ENCODE data around the gene COPZ1. TPM values are rescaled to one million over a fixed set of nuclear protein-coding genes. Genes with fewer than 3 reads are reported as not detected.

The COPZ1 gene
- total and polyA plus RNA-seq, 9 of the 15 experiments (the other 6 are each of a cell fraction or from before 2014, with no cell fraction given): 137 to 487 (median 233) TPM

GRCh38 chr12:54292083-54292930 is 32.6 kb upstream of the COPZ1 start (continued):
- TF ChIP-seq ZBTB40 (IDR thresholded peaks at IDR 0.05) (no peak), ZBTB40 (CRISPR knock-in tag; IDR thresholded peaks at IDR 0.05) (no peak), ZNF165 (CRISPR knock-in tag; IDR thresholded peaks at IDR 0.05; ENCODE audit: borderline replicate concordance) (no peak), CXXC5 (CRISPR knock-in tag; IDR thresholded peaks at IDR 0.05) (peak; percentile 29), RBM25 (IDR thresholded peaks at IDR 0.05; ENCODE audit: low read depth, low read length, severe bottlenecking) (no peak), NR2C1 (IDR thresholded peaks at IDR 0.05) (no peak), NR2C1 (tag; IDR thresholded peaks at IDR 0.05) (peak; percentile 55), HMGN3 (IDR thresholded peaks at IDR 0.05; ENCODE audit: borderline replicate concordance, extremely low read depth, insufficient read length, low read depth, low read length) (peak; percentile 46), TCF7L2 (IDR thresholded peaks at IDR 0.05; ENCODE audit: low read depth, low read length) (no peak), SUPT5H (IDR thresholded peaks at IDR 0.05) (0 out of 2 replicates have a peak, but pooled peaks have one; percentile 12), NCOA1 (IDR thresholded peaks at IDR 0.05; ENCODE audit: low read depth) (no peak), PHF8 (IDR thresholded peaks at IDR 0.05; ENCODE audit: borderline replicate concordance, low read length) (peak; percentile 26; the same call in 1 of the 2 replicates), MTA3 (IDR thresholded peaks at IDR 0.05; ENCODE audit: borderline replicate concordance) (peak; percentile 55; the same call in 1 of the 2 replicates), KHSRP (IDR thresholded peaks at IDR 0.05) (no peak)
